Measurements from ENCODE around the gene ADAMTSL1.

DNA sequence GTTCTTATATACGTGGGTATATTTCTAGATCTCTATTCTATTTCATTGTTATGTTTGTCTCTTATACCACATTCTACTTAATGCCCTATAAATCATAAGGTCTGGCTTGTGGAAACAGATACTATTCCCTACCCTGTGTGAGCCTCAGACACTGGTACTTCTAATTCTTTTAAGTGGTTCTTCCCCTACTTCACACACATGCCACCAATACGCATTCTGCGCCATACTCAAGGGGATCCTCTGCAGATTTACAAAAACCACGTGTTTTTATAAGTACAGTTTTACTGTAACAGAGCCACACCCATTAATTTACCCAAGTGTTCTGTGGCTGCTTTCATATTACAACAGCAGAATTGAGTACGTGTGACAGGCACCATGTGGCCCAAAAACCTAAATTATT is 363.4 kb downstream of the ADAMTSL1 start:
- no peak for TF ChIP-seq E2F1 (CRISPR knock-in tag; IDR thresholded peaks at IDR 0.05)
- TF ChIP-seq SP1 (CRISPR knock-in tag; conservative IDR thresholded peaks at IDR 0.05): no peak
- no peak for TF ChIP-seq ESRRA (CRISPR knock-in tag; IDR thresholded peaks at IDR 0.05; ENCODE audit: borderline replicate concordance)
- TF ChIP-seq, protein P1, sequence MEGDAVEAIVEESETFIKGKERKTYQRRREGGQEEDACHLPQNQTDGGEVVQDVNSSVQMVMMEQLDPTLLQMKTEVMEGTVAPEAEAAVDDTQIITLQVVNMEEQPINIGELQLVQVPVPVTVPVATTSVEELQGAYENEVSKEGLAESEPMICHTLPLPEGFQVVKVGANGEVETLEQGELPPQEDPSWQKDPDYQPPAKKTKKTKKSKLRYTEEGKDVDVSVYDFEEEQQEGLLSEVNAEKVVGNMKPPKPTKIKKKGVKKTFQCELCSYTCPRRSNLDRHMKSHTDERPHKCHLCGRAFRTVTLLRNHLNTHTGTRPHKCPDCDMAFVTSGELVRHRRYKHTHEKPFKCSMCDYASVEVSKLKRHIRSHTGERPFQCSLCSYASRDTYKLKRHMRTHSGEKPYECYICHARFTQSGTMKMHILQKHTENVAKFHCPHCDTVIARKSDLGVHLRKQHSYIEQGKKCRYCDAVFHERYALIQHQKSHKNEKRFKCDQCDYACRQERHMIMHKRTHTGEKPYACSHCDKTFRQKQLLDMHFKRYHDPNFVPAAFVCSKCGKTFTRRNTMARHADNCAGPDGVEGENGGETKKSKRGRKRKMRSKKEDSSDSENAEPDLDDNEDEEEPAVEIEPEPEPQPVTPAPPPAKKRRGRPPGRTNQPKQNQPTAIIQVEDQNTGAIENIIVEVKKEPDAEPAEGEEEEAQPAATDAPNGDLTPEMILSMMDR (IDR thresholded peaks at IDR 0.05): no peak
- no peak for TF ChIP-seq USF2 (CRISPR knock-in tag; IDR thresholded peaks at IDR 0.05)
- TF ChIP-seq, protein P2, sequence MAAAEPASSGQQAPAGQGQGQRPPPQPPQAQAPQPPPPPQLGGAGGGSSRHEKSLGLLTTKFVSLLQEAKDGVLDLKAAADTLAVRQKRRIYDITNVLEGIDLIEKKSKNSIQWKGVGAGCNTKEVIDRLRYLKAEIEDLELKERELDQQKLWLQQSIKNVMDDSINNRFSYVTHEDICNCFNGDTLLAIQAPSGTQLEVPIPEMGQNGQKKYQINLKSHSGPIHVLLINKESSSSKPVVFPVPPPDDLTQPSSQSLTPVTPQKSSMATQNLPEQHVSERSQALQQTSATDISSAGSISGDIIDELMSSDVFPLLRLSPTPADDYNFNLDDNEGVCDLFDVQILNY (CRISPR knock-in tag; IDR thresholded peaks at IDR 0.05): no peak
- TF ChIP-seq NFYB (CRISPR knock-in tag; conservative IDR thresholded peaks at IDR 0.05; ENCODE audit: low read depth): no peak
- TF ChIP-seq CREB1 (CRISPR knock-in tag; IDR thresholded peaks at IDR 0.05): no peak
- TF ChIP-seq ZNF138 (CRISPR knock-in tag; conservative IDR thresholded peaks at IDR 0.05): no peak
- TF ChIP-seq TEAD1 (CRISPR knock-in tag; IDR thresholded peaks at IDR 0.05): no peak
- TF ChIP-seq ZNF416 (CRISPR knock-in tag; IDR thresholded peaks at IDR 0.05): no peak
- TF ChIP-seq, protein P3, sequence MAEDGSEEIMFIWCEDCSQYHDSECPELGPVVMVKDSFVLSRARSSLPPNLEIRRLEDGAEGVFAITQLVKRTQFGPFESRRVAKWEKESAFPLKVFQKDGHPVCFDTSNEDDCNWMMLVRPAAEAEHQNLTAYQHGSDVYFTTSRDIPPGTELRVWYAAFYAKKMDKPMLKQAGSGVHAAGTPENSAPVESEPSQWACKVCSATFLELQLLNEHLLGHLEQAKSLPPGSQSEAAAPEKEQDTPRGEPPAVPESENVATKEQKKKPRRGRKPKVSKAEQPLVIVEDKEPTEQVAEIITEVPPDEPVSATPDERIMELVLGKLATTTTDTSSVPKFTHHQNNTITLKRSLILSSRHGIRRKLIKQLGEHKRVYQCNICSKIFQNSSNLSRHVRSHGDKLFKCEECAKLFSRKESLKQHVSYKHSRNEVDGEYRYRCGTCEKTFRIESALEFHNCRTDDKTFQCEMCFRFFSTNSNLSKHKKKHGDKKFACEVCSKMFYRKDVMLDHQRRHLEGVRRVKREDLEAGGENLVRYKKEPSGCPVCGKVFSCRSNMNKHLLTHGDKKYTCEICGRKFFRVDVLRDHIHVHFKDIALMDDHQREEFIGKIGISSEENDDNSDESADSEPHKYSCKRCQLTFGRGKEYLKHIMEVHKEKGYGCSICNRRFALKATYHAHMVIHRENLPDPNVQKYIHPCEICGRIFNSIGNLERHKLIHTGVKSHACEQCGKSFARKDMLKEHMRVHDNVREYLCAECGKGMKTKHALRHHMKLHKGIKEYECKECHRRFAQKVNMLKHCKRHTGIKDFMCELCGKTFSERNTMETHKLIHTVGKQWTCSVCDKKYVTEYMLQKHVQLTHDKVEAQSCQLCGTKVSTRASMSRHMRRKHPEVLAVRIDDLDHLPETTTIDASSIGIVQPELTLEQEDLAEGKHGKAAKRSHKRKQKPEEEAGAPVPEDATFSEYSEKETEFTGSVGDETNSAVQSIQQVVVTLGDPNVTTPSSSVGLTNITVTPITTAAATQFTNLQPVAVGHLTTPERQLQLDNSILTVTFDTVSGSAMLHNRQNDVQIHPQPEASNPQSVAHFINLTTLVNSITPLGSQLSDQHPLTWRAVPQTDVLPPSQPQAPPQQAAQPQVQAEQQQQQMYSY (CRISPR knock-in tag; IDR thresholded peaks at IDR 0.05): no peak
